ENCODE data around the gene RIPPLY3.
A peak's percentile ranks its signal among the peaks of the same experiment; 100 is the strongest.
"Not testable (repeated sequence)": the region's sequence is repeated elsewhere in the genome, so short reads cannot be mapped to it uniquely, and the experiment has no call there.

The RIPPLY3 gene

DNA sequence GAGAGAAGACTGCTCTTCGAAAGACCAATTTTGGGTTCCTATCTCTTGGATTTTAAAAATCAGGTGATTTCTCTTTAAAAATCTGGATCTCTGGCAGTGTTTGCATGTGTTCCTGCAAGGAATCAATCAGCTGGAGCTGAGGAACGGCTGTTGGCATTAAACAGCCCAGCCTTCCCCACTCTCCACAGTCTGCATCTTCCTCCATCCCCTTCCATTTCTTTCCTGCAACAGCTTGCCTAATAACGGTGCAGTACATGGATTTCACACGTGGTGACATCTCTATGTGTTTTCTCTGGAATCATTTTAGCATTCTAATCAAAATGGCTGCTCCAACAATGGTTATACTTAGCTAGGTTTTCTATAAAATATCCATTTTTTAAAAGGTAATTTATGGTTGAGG, 20.0 kb downstream of the RIPPLY3 start:
- no peak for DNase-seq

DNA sequence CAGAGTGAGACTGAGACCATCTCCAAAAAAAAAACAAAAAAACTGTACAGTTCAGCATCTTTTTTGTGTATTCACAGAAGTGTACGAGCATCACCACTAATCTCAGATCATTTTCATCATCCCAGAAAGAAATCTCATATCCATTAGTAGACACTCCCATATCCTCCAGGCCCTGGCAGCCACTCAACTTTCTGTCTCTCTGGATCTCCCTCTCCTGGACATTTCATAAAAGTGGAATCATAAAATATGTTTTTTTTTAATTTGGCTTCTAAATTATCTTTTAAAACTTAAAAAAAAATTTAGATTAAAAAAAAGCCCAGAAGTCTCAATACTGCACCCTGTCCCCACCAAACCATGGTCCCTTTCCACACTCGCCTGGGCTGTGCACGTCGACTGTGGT, 22.1 kb downstream of the RIPPLY3 start:
- DNase-seq, result no peak

DNA sequence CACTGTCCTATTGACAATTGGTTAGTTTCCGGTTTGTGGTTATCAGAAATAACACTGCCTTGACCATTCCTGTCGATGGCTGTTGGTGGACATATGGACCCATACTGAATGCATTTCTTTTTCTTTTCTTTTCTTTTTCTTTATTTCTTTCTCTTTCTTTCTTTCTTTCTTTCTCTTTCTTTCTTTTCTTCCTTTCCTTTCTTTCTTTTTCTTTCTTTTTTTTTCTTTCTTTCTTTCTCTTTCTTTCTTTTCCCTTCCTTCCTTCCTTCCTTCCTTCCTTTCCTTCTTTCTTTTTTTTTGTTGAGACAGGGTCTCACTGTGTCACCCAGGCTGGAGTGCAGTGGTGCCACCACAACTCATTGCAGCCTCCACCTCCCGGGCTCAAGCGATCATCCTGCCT, 24.4 kb downstream of the RIPPLY3 start:
- no peak for DNase-seq

DNA sequence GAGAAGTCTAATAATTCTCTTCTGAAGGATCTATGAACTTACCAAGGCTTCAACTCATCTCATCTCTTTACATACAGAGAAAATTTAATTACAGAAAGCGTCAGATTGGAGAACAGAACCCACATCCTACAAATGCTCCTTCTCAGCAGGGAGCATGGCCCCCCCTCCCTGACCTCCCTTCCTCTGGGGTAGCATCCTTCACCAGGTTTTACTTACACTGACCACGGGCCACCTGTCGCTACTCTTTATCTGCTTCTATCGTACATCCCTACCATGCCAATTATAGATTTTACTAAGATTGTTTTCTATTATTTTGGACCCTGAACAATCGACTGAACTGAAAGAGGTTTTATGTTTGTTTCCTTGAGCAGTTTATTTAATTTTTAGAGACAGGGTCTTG, 25.8 kb downstream of the RIPPLY3 start:
- DNase-seq, result no peak

DNA sequence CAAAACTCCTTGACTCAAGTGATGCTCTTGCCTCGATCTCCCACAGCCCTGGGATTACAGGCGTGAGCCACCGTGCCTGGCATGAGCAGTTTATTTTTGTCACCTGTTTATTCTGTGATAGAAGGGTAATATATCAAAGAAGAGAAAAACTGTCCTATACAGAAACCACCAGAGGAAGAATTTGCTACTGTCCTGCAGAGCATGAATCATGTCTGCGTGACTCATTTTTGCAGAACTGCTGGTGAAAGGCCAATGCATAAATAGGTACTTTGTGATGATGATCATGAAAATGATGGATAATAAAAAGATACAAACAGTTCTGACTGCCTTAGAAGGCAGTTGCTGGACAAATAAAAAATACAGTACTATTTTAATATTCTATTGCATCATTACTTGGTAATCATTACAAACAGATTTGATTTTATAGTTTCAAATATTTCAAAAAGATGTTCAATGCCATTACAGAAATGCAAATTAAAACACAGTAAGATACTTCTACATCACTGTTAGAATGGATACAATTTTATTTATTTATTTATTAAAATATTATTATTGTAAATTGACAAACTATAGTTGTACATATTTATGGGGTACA, 26.5 kb downstream of the RIPPLY3 start:
- no peak for DNase-seq

DNA sequence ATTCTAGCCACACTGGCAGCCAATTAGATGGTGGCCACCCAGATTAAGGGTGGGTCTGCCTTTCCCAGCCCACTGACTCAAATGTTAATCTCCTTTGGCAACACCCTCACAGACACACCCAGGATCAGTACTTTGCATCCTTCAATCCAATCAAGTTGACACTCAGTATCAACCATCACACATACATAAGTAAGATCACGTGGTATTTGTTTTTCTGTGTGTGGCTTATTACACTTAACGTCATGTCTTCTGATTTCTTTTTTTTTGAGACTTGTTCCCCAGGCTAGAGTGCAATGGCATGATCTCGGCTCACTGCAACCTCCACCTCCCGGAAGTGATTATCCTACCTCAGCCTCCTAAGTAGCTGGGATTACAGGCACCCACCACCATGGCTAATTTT, 27.9 kb downstream of the RIPPLY3 start:
- not testable (repeated sequence) for DNase-seq

DNA sequence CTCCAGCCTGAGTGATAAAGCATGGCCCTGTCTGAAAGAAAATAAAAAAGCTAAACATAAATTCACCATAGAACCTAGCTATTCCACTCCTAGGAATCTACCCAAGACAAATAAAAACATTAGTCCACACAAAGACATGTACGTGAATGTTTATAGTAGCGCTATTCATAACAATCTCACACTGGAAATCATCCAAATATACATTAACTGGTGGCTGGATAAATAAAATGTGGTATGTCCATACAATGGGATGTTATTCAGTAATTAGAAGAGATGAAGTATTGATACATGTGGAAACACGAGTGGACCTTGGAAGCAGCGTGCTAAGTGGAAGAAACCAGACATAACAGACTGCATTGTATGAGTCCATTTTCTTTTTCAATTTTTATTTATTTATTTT, 29.7 kb downstream of the RIPPLY3 start:
- DNase-seq, result no peak

DNA sequence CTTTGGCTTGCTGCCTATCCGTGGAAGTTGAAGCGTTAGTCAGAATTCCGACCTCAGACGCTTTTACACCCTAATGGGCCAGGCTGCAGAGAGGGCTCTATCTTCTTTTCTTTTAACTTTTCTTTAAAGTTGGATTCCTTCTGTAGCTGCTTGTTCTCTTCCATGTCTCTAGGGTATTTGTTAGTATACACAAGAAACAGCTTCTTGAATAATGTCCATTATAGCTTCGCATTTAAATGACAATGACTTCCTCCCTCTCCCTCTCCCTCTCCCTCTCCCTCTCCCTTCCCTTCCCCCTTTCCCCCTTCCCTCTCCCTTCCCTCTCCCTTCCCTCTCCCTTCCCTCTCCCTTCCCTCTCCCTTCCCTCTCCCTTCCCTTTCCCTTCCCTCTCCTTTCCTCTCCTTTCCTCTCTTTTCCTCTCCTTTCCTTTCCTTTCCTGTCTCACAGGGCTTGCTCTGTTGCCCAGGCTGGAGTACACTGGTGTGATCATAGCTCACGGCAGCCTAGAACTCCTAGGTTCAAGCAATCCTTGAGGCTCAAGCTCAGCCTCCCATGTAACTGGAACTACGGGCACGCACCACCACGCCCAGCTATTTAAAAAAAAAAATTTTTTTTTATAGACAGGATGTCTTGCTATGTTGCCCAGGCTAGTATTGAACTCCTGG, 33.0 kb downstream of the RIPPLY3 start:
- no peak for DNase-seq

DNA sequence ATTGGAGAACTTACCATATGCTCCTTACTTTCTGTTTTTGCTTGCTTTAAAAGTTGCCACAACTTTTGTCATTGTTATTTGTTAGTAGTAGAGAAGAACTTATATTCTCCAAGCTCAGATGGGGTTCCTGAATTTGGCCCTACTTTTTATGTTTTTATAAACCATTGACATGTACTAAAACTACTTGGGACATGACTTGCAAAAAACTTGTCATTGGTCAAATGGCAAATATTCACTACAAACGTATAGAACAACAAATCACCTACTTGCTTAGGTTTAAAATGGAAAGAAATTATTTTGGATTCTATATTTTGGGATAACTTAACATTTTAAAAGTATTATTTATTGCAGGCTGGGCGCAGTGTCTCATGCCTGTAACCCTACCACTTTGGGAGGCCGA, 33.7 kb downstream of the RIPPLY3 start:
- DNase-seq, result no peak

DNA sequence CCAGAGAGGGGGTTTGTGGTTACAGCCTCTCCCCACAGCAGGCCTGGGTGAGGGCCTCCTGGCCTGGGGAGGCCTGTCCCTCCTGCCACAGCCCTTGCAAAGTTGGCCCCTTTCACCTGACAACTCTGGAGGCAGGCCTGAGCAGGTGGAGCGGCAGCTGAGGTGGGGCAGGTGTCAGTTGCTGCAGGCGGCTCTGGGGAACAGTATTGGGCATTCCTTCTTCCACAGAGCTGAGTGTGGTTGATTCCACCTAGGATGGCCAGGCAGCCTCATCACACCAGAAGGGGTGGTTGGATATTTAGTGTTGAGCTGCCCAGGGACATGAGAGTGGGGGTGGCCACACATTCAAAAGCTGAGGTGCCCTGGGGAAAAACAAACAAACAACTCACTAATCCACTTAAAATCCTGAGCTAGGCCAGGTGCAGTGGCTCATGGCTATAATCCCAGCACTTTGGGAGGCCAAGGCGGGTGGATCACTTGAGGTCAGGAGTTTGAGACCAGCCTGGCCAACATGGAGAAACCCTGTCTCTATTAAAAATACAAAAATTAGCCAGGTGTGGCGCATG, 35.3 kb downstream of the RIPPLY3 start:
- DNase-seq, result no peak

DNA sequence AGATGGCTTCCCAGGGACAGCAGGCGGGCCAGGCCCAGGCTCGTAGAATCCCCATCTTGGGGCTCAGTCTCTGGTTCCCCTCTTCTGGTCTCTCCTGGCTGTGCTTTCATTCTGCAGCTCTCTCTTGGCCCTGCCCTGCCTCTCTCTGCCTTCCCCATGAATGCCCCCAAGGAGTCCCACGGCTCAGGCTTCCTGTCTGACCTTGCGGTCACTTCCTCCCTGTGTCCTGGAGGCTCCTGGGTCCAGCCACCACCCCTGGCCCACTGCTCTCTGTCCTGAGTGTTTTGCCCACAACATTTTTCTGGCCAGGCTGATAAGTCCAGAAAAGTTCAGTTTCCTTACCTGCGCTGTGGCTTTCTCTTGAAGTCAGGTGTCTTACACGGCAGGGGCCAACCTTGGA, 37.3 kb downstream of the RIPPLY3 start:
- DNase-seq, result no peak

DNA sequence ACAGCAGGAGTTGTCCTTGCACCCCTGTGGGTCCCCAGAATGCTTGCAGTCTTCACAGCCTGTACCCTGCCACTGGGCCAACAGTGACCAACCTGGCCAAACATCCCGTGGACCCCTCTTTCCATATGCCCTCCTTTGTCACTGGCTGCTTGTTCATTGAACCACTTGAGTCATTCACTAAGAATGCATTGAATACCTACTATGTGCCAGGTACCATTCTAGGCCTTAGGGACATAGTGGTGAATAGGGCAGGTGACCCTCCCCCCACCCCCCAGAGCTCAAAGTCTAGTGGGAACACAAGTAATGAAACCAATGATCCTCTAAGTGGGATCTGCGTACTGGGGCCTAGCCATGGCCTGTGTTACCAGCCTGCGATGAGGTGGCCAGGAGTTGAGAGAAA, 38.1 kb downstream of the RIPPLY3 start:
- no peak for DNase-seq

DNA sequence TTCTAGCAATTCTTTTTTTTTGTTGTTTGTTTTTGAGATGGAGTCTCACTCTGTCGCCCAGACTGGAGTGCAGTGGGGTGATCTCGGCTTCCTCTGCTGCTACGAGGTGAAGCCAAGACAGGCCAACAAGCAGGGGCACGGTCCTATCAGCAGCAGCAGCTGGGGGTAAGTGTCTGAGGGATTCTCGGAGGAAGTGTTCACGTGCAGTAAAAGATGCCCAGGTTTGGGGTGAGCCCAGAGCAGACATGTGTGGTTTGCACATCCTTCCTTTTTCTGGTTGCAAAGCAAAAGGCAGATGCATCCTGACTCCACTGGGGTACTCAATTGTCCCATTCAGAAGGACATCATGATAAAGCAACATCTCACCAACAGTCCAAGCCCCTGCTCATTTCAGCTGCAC, 38.6 kb downstream of the RIPPLY3 start:
- DNase-seq, result peak; percentile 12

DNA sequence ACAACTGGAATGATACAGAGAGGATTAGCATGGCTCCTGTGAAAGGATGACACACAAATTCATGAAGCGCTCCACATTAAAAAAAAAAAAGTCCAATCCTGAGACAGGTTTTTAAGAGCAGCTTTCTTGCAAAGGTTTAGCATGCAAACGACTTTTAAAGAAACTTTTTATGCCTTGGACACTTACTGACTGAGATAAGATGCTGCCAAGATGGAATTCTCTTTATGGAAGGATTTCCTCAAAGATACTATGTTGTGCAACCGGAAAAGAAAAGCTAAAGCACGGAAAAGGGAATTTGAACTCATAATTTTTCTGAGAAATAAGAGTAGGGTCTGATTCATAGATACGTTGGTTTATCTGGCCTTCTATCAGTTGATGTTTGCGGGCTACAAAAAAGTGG, 39.1 kb downstream of the RIPPLY3 start:
- DNase-seq, result no peak

DNA sequence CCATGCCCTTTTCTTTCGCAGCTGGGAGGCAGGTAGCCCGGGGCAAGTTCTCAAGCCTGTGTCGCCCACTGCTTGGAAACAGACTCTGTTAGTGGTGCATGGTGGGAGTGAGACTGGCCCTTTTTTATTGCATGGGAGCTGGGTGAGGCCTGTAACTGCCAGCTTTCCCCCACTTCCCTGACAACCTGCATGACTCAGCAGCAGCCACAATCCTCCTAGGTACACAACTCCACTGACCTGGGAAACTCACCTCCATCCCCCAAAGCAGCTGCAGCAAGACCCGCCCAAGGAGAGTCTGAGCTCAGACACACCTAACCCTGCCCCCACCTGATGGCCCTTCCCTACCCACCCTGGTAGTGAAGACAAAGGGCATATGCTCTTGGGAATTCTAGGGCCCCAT, 40.6 kb downstream of the RIPPLY3 start:
- no peak for DNase-seq

DNA sequence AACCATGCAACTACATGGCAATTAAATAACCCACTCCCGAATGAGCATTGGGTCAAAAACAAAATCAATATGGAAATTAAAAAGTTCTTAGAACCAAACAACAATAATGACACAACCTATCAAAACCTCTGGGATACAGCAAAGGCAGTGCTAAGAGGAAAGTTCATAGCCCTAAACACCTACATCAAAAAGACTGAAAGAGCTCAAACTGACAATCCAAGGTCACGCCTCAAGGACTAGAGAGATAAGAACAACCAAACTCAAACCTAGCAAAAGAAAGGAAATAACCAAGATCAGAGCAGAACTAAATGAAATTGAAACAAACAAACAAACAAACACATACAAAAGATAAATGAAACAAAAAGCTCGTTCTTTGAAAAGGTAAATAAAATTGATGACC, 43.2 kb downstream of the RIPPLY3 start:
- DNase-seq, result not testable (repeated sequence)

DNA sequence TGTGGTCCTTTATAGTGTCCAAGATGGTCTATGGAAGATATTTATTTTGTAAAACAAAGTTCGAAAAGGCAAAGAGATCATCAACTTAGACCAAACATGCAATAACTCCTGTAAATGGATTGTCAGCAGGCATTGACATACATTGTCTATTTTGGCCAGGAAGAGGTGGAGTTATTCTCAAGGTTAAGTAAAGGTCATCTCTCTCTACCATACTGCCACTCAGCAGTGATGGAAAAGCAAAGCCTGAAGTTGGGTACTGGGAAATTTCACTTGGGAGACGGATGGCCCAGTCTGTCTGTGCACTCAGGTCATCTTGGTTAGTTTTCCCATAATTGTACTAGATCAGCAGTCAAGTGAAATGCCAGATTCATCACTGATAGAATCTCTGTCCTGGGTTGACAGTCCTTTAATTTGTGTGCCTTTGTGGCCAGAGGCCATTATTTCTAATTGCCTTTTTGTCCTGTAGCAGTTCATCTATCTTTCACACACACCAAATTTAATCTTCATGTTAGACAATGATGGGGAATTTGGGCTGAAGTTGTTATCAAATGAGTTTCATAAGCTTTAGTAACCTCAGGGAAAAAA, 48.9 kb downstream of the RIPPLY3 start:
- DNase-seq, result no peak

DNA sequence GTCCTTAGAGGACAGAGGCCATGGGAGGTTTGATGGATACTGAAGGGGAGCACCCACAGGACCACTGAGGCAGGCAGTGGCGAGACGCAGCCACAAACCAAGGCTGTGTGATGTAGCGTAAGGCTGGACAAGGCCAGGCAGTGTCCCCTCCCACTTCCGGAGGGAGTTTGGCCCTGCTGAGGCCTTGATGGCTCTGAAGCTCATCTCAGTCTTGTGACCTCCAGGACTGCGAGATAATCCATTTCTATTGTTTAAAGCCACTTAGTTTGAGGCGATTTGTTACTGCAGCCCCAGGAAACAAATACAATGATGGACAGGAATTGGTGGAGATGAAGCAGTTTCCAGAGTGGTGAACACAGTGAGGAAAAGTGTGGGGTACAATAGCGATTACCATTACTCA, 51.1 kb downstream of the RIPPLY3 start:
- no peak for DNase-seq

DNA sequence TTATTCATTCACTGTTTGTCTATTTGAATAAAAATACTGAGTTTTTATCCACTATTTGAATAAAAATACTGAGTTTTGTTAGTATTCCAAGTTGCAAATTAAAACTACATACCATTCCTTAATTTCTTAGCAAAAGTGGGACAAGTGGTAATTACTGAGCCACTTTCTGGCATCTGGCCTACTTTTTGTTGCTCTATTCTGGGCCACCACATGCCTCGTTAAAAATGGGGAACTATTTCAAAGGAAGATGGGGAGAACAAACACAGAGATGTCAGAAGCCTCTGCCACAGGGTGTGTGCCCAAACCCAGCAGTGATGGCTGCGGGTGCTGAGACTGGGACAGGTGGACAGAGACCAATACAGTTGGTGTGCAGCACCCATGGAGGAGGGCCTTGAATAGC, 51.8 kb downstream of the RIPPLY3 start:
- DNase-seq, result no peak

DNA sequence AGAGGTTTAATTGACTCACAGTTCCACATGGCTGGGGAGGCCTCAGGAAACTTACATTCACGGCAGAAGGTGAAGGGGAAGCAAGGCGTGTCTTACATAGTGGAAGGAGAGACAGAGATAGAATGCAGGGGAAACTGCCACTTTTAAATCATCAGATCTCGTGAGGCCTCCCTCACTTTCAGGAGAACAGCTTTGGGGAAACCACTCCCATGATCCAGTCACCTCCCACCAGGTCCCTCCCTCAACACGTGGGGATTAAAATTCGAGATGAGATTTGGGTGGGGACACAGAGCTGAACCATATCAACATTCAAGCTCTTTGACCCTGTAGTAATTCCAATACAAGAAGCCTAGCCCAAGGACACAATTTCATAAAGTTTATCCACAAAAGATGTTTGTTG, 52.7 kb downstream of the RIPPLY3 start:
- no peak for DNase-seq

DNA sequence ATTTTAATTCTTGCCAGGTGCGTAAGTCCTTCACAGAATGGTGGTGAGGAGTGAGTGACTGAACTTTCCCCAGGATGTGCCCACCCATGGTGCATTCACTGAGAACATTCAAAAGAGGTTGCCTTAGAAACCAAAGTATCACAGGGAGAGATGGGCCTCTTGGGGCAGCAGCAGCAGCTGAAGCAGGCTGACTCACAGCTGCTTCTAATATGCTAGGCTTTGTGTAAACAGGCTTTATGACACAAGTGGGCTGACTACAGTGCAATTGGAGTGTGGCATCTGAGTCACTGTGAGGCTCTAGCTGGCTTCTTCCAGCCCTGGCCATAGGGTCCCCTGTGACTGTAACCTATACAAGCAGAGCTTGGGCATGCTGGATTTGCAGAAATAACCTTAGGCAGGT, 53.8 kb downstream of the RIPPLY3 start:
- no peak for DNase-seq

DNA sequence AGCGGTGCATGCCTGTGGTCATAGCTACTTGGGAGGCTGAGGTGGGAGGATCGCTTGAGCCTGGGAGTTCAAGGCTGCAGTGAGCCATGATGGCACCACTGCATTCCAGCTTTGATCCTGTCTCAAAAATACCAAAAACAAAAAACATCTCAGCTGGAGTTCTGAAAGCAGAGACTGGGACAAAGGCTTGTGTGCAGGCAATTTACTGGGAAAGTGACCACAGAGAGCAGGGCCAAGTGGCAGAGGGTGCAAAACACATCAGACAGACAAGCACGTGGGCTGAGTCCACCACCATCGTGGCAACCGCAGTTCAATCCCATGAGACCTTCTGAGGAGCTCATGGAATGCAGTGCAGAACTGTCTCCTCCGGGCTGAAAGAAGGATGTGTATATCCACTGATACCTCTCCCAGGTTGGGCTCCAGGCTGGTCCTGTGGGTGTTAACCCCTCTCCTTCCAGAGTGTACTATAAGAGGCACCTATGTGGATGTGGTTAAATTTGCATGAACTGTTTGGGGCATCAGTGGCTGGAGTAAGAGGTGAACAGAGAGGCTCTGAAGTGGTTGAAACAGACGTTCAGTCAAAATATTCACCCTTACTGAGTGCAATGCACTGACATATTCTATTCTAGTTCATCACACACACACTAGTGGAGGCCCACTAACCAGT, 55.6 kb downstream of the RIPPLY3 start:
- no peak for DNase-seq

DNA sequence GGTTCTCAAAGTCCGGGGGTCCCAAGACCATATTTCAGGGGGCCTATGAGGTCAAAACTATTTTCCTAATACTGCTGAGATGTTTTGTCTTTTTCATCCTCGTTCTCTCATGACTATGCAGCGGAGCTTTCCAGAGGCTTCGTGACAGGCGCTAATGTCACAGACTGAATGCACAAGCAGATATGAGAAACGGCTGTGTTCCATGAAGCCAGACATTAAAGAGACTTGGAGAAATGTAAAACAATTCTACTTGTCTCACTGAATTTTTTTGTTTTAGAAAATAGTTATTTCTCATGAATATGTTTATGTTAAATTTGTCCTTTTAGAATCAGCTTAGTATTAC, 56.1 kb downstream of the RIPPLY3 start:
- DNase-seq, result no peak

DNA sequence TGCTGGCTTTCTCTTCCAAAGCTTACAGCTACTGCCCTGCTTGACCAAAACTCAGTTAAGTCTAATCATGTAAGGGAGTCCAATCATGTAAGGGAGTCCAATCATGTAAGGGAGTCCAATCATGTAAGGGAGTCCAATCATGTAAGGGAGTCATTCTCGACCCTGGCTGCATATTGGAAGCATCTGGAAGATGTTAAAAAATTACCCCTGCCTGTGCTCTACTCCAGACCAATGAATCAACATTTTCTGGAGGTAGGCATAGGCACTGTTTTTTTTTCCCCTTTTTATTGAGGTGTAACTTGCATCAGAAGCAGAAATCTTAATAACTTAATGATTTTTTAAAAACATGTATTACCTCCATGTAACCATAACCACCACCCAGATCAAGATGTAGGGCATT, 56.9 kb downstream of the RIPPLY3 start:
- DNase-seq, result no peak
